HL-60 (cell line): ENCODE measurements around the gene FAN1.

Experiments
- DNase-seq, 2 experiments: peaks; one replicate each; pipeline ENCODE4 v3.0.0-alpha.2; 2010 to 2020; ENCODE audit warnings: low read depth in 1 of 2, low spot score in 1 of 2
- H3K27ac ChIP-seq: fragments of 250-450 bp; sonication (Bioruptor Pico); replicated peaks from 2 replicates; pipeline ENCODE4 v1.5.1; 2020; ENCODE audit warnings: mild to moderate bottlenecking, moderate library complexity
- H3K27me3 ChIP-seq: fragments of 250-450 bp; sonication (Bioruptor Pico); 2 replicates; pipeline ENCODE4 v1.5.1; 2021; ENCODE audit warnings: mild to moderate bottlenecking, moderate library complexity; ENCODE audit not compliant: insufficient read depth, poor library complexity, severe bottlenecking
- H3K4me3 ChIP-seq: replicated peaks from 2 replicates; pipeline ENCODE4 v1.5.1; 2011; ENCODE audit warnings: mild to moderate bottlenecking, control low read depth, low read length; ENCODE audit not compliant: insufficient read depth
- CTCF ChIP-seq: IDR thresholded peaks from one replicate; pipeline ENCODE4 v1.5.1; 2011; ENCODE audit warnings: low read length, control low read depth, inconsistent platforms; ENCODE audit not compliant: insufficient read depth
- GABPA ChIP-seq: IDR thresholded peaks from 2 replicates; pipeline ENCODE4 v1.6.1; 2012; ENCODE audit warnings: low read depth
- POLR2AphosphoS5 ChIP-seq: IDR thresholded peaks from 2 replicates; pipeline ENCODE4 v1.6.1; 2012; ENCODE audit warnings: low read depth
- REST ChIP-seq: IDR thresholded peaks from 2 replicates; pipeline ENCODE4 v1.6.1; 2012; ENCODE audit warnings: low read depth; ENCODE audit not compliant: insufficient replicate concordance
- SPI1 ChIP-seq: IDR thresholded peaks from 2 replicates; pipeline ENCODE4 v1.6.1; 2012; ENCODE audit warnings: low read depth, mild to moderate bottlenecking, borderline replicate concordance

Gene FAN1

GRCh38 chr15:30956216-30957124, 52.8 kb downstream of the FAN1 start:
- no peak overlapping the region for H3K27ac ChIP-seq
- H3K4me3 ChIP-seq = no peak overlapping the region
- H3K27me3 ChIP-seq = no peaks in the 10 kb centered on the region
- TF ChIP-seq CTCF (no peak), GABPA (no peak)
- no peak for DNase-seq

- Histone ChIP-seq H3K27me3 (no peaks in the 10 kb centered on the region), H3K4me3 (no peak overlapping the region), H3K27ac (no peak overlapping the region)
- TF ChIP-seq SPI1 (no peak), POLR2AphosphoS5 (no peak), GABPA (no peak), REST (no peak), CTCF (no peak)
- no peak for DNase-seq
Measured at GRCh38 chr15:30958219-30958618, 54.5 kb downstream of the FAN1 start.

GRCh38 chr15:30962079-30962478, 58.4 kb downstream of the FAN1 start:
- H3K27ac ChIP-seq = no peak overlapping the region
- DNase-seq = peak in 1 of 2 experiments; percentile 49

GRCh38 chr15:30962659-30963058, 58.9 kb downstream of the FAN1 start:
- Histone ChIP-seq H3K27me3 (no peaks in the 10 kb centered on the region), H3K27ac (no peak overlapping the region), H3K4me3 (no peak overlapping the region)
- DNase-seq = no peak
- TF ChIP-seq SPI1 (no peak), CTCF (no peak), POLR2AphosphoS5 (no peak), GABPA (no peak), REST (no peak)

More at GRCh38 chr15:30962079-30962478, 58.4 kb downstream of the FAN1 start:
- no peak overlapping the region for H3K4me3 ChIP-seq
- no peaks in the 10 kb centered on the region for H3K27me3 ChIP-seq
- TF ChIP-seq SPI1 (peak; percentile 74), GABPA (no peak)
